ENCODE measurements around the gene LRRC53.

- TF ChIP-seq CTCF (IDR thresholded peaks at IDR 0.05) (no peak), EP300 (IDR thresholded peaks at IDR 0.05) (no peak)
Measured at GRCh38 chr1:74463333-74463988, 49.0 kb downstream of the LRRC53 start.
